Central memory CD8-positive, alpha-beta T cell (primary cell): ENCODE data around the gene TYR.
"Not testable (repeated sequence)": the region's sequence is repeated elsewhere in the genome, so short reads cannot be mapped to it uniquely, and the experiment has no call there.

Source experiments
- ATAC-seq: fragments of 150-1000 bp; cut with Tn5 transposase; replicated peaks from 2 replicates; pipeline ENCODE4 v1.10.0; 2022; ENCODE audit warnings: mild to moderate bottlenecking, moderate FRiP score, moderate number of reproducible peaks; ENCODE audit not compliant: poor library complexity, severe bottlenecking; ENCODE audit errors: extremely low read depth
- DNase-seq, 2 donors: peaks; one replicate each; pipeline ENCODE4 v3.0.0; 2021; ENCODE audit warnings: low spot score in 2 of 2
- H3K27ac Mint-ChIP-seq: one replicate; pipeline ENCODE4 v1.8.0; 2022; ENCODE audit warnings: low read depth, mild to moderate bottlenecking, moderate library complexity, mixed read lengths
- H3K27me3 Mint-ChIP-seq: one replicate; pipeline ENCODE4 v1.8.0; 2022; ENCODE audit warnings: mixed read lengths
- H3K36me3 Mint-ChIP-seq: one replicate; pipeline ENCODE4 v1.8.0; 2022; ENCODE audit warnings: mild to moderate bottlenecking, moderate library complexity, mixed read lengths; ENCODE audit not compliant: insufficient read depth
- H3K4me1 Mint-ChIP-seq: one replicate; pipeline ENCODE4 v1.8.0; 2022; ENCODE audit warnings: mixed read lengths
- H3K4me3 Mint-ChIP-seq: one replicate; pipeline ENCODE4 v1.8.0; 2022; ENCODE audit warnings: mild to moderate bottlenecking, moderate library complexity, mixed read lengths
- H3K9me3 Mint-ChIP-seq: one replicate; pipeline ENCODE4 v1.8.0; 2022; ENCODE audit warnings: mixed read lengths

TYR gene

DNA sequence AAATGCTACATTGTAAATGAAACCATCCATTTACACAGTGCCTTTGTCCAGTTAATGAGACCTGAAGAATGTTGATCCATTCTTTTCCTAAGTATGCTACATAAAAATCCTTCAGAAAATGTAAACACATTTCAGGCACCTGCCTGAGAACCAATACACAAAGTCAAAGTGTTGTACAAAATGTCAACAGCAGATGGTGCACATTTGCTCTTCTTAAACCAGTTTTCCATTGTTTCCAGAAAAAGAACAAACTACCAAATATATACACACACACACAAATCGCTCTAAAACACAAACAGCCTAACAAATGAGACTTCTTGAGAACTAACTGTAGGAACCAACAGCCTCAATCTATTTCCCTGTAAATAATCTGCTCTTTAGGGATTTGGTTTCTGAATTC lies 156.0 kb downstream of the TYR start:
- ATAC-seq, H3K27ac Mint-ChIP-seq, H3K4me1 Mint-ChIP-seq, H3K9me3 Mint-ChIP-seq, H3K27me3 Mint-ChIP-seq, DNase-seq, H3K4me3 Mint-ChIP-seq, H3K36me3 Mint-ChIP-seq: not testable (repeated sequence)

DNA sequence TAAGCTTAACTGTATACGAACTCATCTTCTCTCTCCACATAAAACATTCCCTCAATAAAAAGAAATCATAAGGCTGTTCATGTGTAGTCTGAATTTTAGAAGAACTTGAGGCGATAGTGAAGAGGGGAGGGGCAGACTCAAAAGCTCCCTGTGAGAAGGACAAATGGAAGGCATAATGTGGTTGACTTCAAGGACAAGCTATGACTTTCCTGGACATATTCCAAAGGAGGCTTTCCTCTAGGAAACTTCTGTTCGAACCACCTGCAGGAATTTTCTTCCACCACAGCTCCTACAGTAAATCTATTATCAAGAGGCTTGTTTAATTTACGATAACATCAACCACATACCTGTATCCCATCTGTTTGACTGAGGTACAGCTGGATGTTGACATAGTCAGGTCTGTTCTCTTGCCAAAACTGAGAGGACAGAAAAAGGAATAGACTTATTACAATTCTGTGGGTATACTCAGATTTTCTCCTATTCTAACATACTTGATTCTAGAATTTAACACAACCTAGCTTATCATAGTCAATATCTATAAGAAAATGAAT lies 159.5 kb downstream of the TYR start:
- not testable (repeated sequence) for H3K4me1 Mint-ChIP-seq, H3K27ac Mint-ChIP-seq, H3K27me3 Mint-ChIP-seq, ATAC-seq, H3K4me3 Mint-ChIP-seq, H3K9me3 Mint-ChIP-seq, H3K36me3 Mint-ChIP-seq, DNase-seq

DNA sequence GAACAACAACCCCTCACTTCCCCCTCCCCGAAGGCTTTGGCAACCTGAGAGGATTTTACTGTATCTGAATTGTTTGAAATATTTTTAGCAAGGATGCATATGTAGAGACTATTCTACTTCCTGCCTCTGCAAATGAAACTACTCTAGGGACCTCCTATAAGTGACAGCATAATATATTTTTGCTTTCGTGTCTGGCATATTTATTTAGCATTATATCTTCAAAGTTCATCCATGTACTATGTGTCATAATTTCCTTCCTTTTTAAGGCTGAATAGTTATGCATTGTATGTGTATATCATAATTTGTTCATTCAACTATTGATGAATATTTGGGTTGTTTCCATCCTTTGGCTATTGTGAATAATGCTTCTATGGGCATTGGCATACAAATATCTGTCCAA lies 160.4 kb downstream of the TYR start:
- peaks cover 11% of the 10 kb centered on the region for H3K9me3 Mint-ChIP-seq
- H3K27ac Mint-ChIP-seq, H3K4me3 Mint-ChIP-seq, DNase-seq, H3K4me1 Mint-ChIP-seq, ATAC-seq, H3K36me3 Mint-ChIP-seq, H3K27me3 Mint-ChIP-seq: not testable (repeated sequence)

DNA sequence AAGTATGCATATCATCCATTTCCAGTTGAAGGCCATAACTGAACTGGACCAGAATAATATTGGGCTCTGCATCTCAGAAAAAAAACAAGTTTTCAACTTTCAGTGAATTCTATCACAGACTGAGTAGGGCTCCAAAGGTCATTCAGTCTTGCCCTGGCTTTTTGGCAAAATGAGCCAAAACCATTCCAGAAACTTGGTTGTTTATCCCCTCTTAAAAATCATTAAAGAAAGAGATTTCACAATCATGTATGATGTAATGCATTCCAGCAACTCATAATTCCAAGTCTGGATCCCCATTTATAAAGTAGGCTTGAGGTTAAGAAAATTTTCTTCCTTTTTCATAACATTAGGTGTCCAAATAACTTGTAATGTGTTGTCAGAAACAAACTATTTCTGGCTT lies 162.8 kb downstream of the TYR start:
- H3K4me1 Mint-ChIP-seq, H3K27me3 Mint-ChIP-seq, ATAC-seq, H3K27ac Mint-ChIP-seq, H3K36me3 Mint-ChIP-seq, DNase-seq, H3K4me3 Mint-ChIP-seq: not testable (repeated sequence)
- peaks cover 11% of the 10 kb centered on the region for H3K9me3 Mint-ChIP-seq

DNA sequence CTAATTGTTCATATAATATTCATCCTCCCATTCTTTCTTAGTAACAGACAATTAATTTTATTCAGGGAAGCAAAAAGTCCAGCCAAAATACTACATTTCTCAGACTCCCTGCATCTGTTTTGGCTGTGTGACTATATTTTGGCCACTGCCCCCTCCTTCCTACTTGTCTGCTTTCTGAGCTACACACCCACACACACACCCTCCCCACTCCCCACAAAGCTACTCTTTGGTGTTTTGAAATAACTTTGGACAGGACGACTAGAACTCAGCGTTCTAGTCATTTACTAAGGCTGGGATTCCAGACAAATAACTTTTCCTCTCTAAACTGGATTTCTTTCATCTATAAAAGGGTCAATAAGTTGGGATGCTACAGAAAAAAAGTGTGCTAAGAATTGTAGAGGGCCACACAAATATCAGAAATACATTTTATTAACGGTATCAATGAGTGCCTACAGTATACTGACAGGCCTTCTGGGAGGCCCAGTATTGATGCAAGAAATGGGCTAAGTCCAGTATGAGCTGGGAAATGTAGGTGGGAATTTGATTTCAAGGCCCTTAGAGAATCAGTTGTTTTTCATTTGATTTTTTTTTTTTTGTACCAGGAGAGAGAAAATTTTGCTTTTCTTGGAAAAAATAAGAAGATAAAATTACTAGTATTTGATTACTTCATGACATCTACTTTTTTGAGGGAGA lies 165.4 kb downstream of the TYR start:
- ATAC-seq, DNase-seq, H3K27ac Mint-ChIP-seq, H3K27me3 Mint-ChIP-seq, H3K4me1 Mint-ChIP-seq, H3K4me3 Mint-ChIP-seq, H3K36me3 Mint-ChIP-seq: not testable (repeated sequence)
- H3K9me3 Mint-ChIP-seq: peaks cover 17% of the 10 kb centered on the region
